Upper lobe of left lung (tissue), 4 donors: ENCODE measurements around the gene ADNP.

ENCODE experiments used
- CTCF ChIP-seq, 6 experiments: fragments of 450-650 bp in 4 of 6; fragments of 200-600 bp in 2 of 6; sonication (generic) in 2 of 6; IDR thresholded peaks; one replicate each; pipeline ENCODE4 v1.5.1; 2016 to 2019; ENCODE audit warnings: antibody characterized with exemption in 6 of 6
- POLR2AphosphoS5 ChIP-seq, 2 donors: sonication (generic); formaldehyde crosslinking; IDR thresholded peaks; one replicate each; pipeline ENCODE4 v1.5.1; 2017; ENCODE audit warnings: antibody characterized with exemption in 2 of 2

- TF ChIP-seq POLR2AphosphoS5 (IDR thresholded peaks at IDR 0.05) (no peak), CTCF (IDR thresholded peaks at IDR 0.05) (no peak)
Measured at GRCh38 chr20:50932016-50932485, 814 bp upstream of the ADNP start.
